ENCODE measurements around the gene LRRFIP1. TPM values are rescaled to one million over a fixed set of nuclear protein-coding genes. Genes with fewer than 3 reads are reported as not detected.

Gene LRRFIP1
- polyA plus RNA-seq, 1 donor (not counting 4 experiments of a cell fraction or from before 2014, with no cell fraction given), result 115 TPM

DNA sequence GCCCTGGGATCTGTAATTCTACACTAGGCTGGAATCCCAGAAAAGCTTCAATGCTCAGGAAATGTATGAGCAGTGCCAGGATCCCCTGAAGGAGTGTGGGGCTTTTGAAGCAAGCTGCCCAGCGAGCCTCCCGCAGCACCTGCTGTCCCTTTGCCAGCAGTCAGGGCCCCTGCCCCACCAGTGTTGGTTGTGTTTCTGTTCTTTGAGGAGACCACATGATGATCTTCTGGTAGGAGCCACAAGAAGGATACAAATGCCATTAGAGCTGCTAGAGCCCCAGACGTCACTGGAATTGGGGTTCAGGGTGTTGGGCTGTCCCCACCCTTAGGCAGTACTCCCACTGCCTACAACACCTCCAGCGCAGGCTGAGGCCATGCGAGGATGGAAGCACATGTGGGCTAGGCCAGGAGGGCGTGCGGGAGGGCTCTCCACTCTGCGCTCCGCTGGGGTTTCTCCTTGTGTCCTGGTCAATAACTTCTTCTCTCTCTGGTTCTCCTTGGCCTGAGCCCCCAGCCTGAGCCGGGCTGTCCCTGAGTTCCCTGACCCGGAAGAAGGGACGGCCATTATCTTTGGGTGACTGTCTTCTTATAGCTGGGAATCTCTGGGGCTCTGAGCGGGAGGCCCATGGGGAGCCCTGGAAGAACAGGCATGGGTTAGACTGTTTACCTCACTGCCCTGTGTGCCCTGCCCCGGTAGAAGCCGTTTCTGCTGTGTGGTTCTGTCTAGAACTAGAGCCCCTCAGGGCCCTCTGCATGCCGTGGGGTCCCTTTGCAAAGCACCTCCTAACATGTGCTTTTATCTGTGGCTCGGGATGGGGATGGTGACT, 73.9 kb downstream of the LRRFIP1 start:
- Histone ChIP-seq H3K9me1 (ENCODE audit: control insufficient read depth, extremely low read depth, insufficient read depth, low read length) (peaks cover 20% of the 10 kb centered on the region), H3K79me2 (ENCODE audit: control insufficient read depth, insufficient read depth, low read length) (peaks cover 98% of the 10 kb centered on the region), H3K4me3 (ENCODE audit: control insufficient read depth in 2 of 3, extremely low read depth in 1 of 3, insufficient read depth in 2 of 3, low read depth in 1 of 3, low read length in 3 of 3) (no peak overlapping the region), H3K9ac (ENCODE audit: control insufficient read depth, extremely low read depth, insufficient read depth, low read length) (peak overlapping the region; percentile 51), H3K27ac (ENCODE audit: control insufficient read depth, insufficient read depth, low read length) (peak overlapping the region; percentile 35), H4K20me1 (ENCODE audit: control insufficient read depth, extremely low read depth, insufficient read depth, low read length) (peaks cover 71% of the 10 kb centered on the region), H3K4me2 (ENCODE audit: control insufficient read depth, extremely low read depth, insufficient read depth, low read depth, low read length) (peak overlapping the region; percentile 56), H2AFZ (ENCODE audit: control insufficient read depth, low read length) (no peak overlapping the region), H3K9me3 (ENCODE audit: control insufficient read depth, low read depth, low read length) (no peaks in the 10 kb centered on the region), H3K4me1 (ENCODE audit: control insufficient read depth, extremely low read depth, insufficient read depth, low read length) (peaks cover 81% of the 10 kb centered on the region), H3K27me3 (ENCODE audit: control insufficient read depth, extremely low read depth, insufficient read depth, low read length) (no peaks in the 10 kb centered on the region), H3K36me3 (ENCODE audit: control insufficient read depth in 2 of 2, extremely low read depth in 1 of 2, insufficient read depth in 2 of 2, low read length in 2 of 2) (peaks cover 9 to 35% of the 10 kb centered on the region in 2 experiments)
- FAIRE-seq (no peak), DNase-seq (ENCODE audit: low read depth, low spot score) (no peak)
- TF ChIP-seq, protein P1, sequence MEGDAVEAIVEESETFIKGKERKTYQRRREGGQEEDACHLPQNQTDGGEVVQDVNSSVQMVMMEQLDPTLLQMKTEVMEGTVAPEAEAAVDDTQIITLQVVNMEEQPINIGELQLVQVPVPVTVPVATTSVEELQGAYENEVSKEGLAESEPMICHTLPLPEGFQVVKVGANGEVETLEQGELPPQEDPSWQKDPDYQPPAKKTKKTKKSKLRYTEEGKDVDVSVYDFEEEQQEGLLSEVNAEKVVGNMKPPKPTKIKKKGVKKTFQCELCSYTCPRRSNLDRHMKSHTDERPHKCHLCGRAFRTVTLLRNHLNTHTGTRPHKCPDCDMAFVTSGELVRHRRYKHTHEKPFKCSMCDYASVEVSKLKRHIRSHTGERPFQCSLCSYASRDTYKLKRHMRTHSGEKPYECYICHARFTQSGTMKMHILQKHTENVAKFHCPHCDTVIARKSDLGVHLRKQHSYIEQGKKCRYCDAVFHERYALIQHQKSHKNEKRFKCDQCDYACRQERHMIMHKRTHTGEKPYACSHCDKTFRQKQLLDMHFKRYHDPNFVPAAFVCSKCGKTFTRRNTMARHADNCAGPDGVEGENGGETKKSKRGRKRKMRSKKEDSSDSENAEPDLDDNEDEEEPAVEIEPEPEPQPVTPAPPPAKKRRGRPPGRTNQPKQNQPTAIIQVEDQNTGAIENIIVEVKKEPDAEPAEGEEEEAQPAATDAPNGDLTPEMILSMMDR (optimal IDR thresholded peaks at IDR 0.05 in 1 of 3, IDR thresholded peaks at IDR 0.05 in 1 of 3, conservative IDR thresholded peaks at IDR 0.05 in 1 of 3; ENCODE audit: extremely low read depth in 1 of 3, insufficient read depth in 2 of 3, low read length in 3 of 3), result no peak
- TF ChIP-seq EZH2 (IDR thresholded peaks at IDR 0.05; ENCODE audit: low read length), result no peak
- dilution Hi-C loops (cut with MboI; ENCODE audit: extremely low pct_ligation_motif_present, low sequenced_read_pairs), result no loop called here

DNA sequence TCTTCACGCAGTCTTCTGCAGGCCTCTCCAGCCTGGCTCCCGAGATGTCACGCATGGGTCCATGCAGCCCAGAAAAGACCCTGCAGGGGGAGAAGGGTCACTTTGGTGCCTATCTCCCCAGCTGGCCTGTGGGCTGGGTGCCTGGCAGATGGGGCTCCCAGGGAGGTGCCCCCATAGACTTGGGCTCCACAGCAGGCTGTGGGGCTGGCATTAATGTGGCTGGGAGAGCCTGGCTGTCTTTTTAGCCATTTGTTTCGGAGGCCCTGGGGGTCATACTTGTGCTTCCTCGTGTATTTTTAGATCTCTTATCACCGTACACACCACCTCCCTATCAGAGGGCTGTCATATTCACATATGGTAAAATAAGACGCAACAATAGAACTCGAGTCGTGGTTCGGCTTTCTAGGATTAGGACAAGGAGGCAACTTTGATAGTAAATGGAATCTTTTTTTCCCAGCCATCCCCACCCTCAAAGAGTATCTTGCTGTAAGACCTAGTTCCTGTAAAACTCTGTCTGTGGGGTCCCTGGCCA, 74.5 kb downstream of the LRRFIP1 start:
- dilution Hi-C loops (cut with MboI; ENCODE audit: extremely low pct_ligation_motif_present, low sequenced_read_pairs), result no loop called here
- DNase-seq (ENCODE audit: low read depth, low spot score), result no peak
- peaks cover 79% of the 10 kb centered on the region for H3K4me1 ChIP-seq (ENCODE audit: control insufficient read depth, extremely low read depth, insufficient read depth, low read length)
- FAIRE-seq, result no peak
- H3K9me3 ChIP-seq (ENCODE audit: control insufficient read depth, low read depth, low read length), result no peaks in the 10 kb centered on the region
- H3K9ac ChIP-seq (ENCODE audit: control insufficient read depth, extremely low read depth, insufficient read depth, low read length), result peak overlapping the region; percentile 42
- H3K4me2 ChIP-seq (ENCODE audit: control insufficient read depth, extremely low read depth, insufficient read depth, low read depth, low read length), result peak overlapping the region; percentile 56
- H3K27ac ChIP-seq (ENCODE audit: control insufficient read depth, insufficient read depth, low read length), result peak overlapping the region; percentile 51
- H3K79me2 ChIP-seq (ENCODE audit: control insufficient read depth, insufficient read depth, low read length), result peaks cover 98% of the 10 kb centered on the region
- H3K27me3 ChIP-seq (ENCODE audit: control insufficient read depth, extremely low read depth, insufficient read depth, low read length), result no peaks in the 10 kb centered on the region
- no peak overlapping the region for H2AFZ ChIP-seq (ENCODE audit: control insufficient read depth, low read length)
- H3K36me3 ChIP-seq (ENCODE audit: control insufficient read depth in 2 of 2, extremely low read depth in 1 of 2, insufficient read depth in 2 of 2, low read length in 2 of 2), result peaks cover 9 to 32% of the 10 kb centered on the region in 2 experiments
- peaks cover 67% of the 10 kb centered on the region for H4K20me1 ChIP-seq (ENCODE audit: control insufficient read depth, extremely low read depth, insufficient read depth, low read length)
- peak overlapping the region in 1 of 3 experiments; percentile 16 for H3K4me3 ChIP-seq (ENCODE audit: control insufficient read depth in 2 of 3, extremely low read depth in 1 of 3, insufficient read depth in 2 of 3, low read depth in 1 of 3, low read length in 3 of 3)
- TF ChIP-seq, protein P1 (optimal IDR thresholded peaks at IDR 0.05 in 1 of 3, IDR thresholded peaks at IDR 0.05 in 1 of 3, conservative IDR thresholded peaks at IDR 0.05 in 1 of 3; ENCODE audit: extremely low read depth in 1 of 3, insufficient read depth in 2 of 3, low read length in 3 of 3), result no peak
- no peak for TF ChIP-seq EZH2 (IDR thresholded peaks at IDR 0.05; ENCODE audit: low read length)
- peaks cover 25% of the 10 kb centered on the region for H3K9me1 ChIP-seq (ENCODE audit: control insufficient read depth, extremely low read depth, insufficient read depth, low read length)
